NCI-H1105 (cell line): ENCODE data around the gene METRNL.
A peak's percentile ranks its signal among the peaks of the same experiment; 100 is the strongest.

Source experiments
- DNase-seq: peaks from one replicate; lab custom pipeline; 2025; lab: John Stamatoyannopoulos, UW

METRNL gene

GRCh38 chr17:83092931-83093330 is 13.5 kb downstream of the METRNL start:
- DNase-seq: no peak

GRCh38 chr17:83093506-83093905 is 14.1 kb downstream of the METRNL start:
- no peak for DNase-seq

GRCh38 chr17:83094291-83094690 is 14.9 kb downstream of the METRNL start:
- DNase-seq: no peak

DNA sequence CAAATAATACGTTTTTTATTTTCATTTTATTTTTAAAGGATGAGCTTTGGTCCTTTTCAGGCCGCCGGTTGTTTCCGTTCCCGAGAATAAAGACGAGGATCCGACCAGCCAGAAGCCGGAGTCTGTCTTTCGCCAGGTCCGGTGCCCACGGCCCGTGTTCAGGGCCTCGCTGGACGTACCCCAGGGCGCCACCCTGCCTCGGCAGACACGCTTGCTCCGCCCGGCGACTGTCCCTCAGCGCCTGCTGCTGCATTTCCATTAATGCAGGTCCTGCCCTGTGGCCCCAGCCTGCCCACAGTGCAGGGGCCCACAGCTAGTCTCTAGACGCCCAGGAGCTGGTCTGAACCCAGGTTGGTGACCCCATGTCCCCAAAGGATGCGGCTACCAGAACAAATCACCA is 15.6 kb downstream of the METRNL start:
- no peak for DNase-seq

GRCh38 chr17:83096401-83097224 is 17.2 kb downstream of the METRNL start:
- no peak for DNase-seq

GRCh38 chr17:83097831-83098230 is 18.4 kb downstream of the METRNL start:
- no peak for DNase-seq

GRCh38 chr17:83098241-83099085 is 19.1 kb downstream of the METRNL start:
- DNase-seq: no peak

DNA sequence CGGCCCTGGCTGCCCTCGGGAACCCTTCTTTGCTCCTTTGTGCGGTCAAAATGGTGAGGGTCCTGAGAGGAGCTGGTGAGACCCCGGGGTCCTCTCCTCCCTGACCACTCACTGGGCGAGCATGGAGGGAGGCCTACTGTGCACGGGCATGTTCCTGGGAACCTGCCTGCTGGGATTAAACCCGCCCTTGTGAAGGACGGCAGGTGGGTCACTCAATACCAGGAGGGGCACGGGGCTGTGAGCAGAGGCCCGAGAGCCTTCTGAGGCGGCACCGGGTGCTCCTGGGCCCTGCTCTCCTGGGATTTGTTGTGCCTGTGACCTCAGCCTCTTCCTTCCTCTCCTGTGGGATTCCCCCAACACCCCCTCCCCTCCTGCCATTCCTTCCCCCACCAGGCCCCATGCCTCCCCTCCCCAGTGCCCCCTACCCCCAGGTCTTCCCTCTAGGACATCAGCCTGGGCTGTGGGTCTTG is 19.7 kb downstream of the METRNL start:
- no peak for DNase-seq

- DNase-seq: no peak
Observed at GRCh38 chr17:83099570-83100181, 20.3 kb downstream of the METRNL start.

- DNase-seq: no peak
Observed at GRCh38 chr17:83100220-83100852, 20.9 kb downstream of the METRNL start.

GRCh38 chr17:83100853-83101391 is 21.5 kb downstream of the METRNL start:
- peak; percentile 56 for DNase-seq

DNA sequence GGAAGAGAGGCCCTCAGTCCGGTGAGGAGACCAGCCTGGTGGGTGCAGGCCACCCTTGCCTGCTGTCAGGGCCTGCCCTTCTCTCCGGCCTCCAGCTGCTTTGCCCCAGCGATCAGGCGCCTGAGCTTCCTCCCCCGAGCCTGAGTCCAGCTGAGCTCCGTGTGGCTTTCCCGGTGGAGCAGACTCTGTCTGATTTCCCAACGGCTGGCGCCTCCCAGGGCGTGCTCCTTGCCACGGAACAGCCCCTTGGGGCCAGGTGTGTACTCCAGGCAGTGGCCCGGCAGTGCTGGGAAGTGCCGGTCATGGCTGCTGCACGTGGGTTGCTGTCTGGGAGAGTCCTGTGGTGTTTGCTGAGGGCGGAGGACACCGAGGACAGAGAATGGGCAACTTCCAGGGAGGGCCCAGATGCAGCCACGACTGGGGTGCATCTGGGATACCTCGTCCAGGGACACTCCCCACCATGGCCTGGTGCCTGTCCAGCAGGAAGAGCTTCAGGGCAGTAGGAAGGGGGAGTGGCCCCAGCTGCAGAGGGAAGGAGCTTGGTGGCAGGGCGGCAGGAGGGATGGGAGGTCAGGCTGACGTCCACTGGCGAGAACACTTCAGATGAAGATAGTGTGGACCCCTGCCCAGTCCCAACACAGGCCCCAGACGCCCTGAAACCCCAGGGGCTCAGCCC is 22.5 kb downstream of the METRNL start:
- no peak for DNase-seq

GRCh38 chr17:83103200-83103942 is 24.0 kb downstream of the METRNL start:
- DNase-seq: no peak

- no peak for DNase-seq
Observed at GRCh38 chr17:83103943-83104311, 24.5 kb downstream of the METRNL start.

DNA sequence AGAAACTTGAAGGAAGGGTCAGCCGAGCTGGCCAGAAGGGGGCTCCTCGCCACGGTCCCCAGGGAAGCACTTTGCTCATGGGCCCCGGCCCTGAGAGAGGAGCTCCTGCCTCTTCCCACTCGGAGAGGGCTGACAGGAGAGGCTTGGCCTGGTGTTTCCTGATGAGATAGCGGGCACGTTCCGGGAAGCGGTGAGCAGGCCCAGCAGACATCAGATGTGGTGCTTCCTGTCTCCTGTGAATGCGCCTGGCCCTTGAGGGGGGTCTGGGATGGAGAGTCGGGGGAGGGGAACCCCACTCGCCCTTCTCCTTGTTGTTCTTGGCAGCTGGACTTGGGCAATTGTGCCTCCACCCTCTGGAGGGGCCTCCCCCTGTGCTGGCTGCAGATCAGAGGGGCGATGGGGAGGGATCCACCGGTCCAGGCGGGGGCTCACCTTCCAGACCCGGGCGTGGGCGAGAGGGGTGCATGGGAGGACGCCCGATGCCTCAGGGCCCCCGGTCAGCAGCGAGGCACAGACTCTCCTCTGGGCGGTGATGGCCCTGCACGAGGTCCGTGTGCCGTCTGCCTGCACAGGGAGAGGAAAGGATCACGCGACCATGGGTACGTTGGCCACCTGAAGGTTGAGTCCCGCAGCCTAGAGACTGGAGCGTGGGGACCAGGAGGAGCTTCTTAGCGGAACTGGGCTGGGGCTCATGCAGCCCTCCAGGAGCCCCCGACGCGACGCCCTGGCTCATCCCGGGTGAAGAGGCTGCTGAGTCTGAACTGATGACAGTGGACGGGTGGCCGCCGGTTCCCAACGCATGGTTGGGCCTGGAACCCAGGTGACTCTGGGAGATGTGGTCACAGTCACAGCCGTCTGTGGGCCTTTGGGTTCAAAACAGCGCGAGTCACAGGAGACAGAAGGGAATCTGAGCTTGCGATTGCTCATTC is 25.4 kb downstream of the METRNL start:
- no peak for DNase-seq

DNA sequence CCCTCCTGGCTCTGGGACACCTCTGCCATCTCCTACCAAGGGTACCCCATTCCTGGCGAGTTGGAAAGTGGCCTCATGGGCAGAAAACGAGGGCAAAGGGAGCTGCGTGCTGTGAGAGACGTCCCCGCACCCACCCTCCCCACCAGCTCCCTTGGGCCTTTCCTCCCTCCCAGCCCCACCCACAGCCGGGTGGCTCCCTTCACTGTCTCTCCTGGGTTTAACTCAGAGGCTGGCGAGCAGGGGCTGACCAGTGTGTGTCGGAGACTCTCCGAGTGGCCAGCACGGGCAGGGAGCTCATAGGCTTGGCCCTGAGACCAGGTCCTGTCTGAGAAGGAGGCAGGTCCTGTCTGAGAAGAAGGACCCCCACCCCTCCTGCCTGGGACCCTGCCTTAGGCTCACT is 26.1 kb downstream of the METRNL start:
- DNase-seq: no peak

DNA sequence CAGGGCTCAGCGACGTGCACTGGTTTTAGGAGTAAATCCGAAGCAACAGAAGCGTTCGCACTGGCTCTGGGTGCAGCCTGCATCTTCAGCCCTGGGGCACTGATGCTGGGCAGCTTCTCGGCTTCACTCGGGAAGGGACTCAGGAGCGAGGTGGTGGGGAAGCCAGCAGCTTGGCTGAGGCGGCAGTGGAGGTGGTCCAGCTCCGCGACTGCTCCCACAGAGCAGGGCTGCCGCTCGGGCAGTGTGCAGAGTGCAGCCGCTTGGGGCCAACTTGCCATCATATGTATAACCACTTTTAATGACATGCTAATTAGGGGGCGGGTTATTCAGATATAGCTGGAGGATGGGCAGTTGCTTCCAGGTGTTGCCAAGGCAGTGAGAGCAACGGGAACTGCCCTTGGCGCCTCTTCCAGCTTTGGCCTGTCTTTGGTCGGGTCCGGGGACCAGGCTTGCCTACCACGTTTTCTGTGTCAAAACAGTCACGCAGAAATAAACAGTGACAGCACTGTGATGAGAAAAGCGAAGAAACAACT is 26.7 kb downstream of the METRNL start:
- no peak for DNase-seq

GRCh38 chr17:83106913-83107655 is 27.7 kb downstream of the METRNL start:
- no peak for DNase-seq

DNA sequence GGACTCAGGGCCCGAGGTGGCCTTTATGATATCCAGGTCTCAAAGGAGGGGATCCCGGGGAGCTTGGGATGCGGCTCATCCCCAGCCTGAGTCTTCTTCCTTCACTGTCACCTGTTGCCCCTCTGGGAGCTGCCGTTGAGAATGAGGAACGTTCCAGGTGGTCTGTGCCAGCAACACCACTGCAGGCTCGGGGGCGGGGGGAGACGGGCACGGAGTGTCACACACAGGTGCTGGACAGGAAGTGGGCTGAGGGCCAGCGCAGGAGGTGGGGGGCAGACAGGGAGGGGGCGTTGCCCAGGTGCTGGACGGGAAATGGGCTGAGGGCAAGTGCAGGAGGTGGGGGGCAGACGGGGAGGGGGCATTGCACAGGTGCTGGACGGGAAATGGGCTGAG is 28.2 kb downstream of the METRNL start:
- DNase-seq: no peak
